GM12801 (cell line): Measurements from ENCODE around the gene RPL37.

Experiments used
- TF ChIP-seq, protein P1 (sequence below): IDR thresholded peaks from one replicate; pipeline ENCODE4 v1.5.1; 2011; ENCODE audit warnings: control low read depth; ENCODE audit not compliant: insufficient read length; ENCODE audit errors: extremely low read depth

RPL37 gene

DNA sequence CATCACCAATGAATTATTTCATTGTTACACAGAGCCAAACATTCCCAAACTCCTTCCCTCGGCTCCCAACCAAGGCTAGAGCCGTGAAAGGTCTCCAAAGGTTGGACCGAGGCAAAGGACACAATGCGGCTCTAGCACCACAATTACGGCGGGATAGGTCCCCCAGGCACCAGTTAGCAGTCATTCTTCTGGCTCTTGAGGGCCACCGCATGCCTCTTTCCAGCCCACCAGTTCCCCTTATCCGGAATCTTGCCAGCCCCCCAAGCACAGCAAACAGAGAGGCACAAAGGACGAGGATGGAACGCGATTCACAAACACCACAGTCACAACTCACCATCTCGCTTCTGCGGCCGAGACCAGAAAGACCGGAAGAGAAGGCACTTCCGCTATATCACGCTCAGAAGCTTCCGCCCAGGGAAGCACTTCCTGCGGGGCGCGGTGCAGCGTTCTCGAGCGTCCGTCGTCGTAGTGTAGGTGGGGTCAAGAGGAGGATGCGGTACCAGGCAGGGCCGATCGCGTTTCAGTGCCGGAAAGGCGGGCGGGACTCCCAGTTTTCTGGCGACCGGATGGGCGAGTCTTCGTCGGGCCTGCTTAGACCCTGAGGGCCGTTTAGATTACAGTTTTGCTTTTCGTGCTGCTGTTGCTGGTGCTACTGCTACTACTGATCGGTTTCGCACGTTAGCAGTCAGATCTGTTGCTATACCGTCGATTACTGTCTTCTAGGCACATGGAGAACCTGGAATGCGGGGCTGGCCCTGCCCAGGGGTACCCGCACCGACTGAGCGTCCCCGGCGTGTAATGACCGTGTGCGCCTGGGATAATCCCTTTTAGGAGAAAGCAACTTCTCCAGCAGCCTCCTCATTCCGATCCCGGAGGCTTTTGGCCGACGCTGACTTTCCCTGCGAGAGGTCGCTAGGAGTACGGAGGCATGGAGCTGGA lies at the start of gene RPL37:
Gene RPL37 (minus strand): TSS at position 374 of the 939 bp plus-strand sequence. CDS start 37 bp downstream, at position 337.
- TF ChIP-seq, protein P1, sequence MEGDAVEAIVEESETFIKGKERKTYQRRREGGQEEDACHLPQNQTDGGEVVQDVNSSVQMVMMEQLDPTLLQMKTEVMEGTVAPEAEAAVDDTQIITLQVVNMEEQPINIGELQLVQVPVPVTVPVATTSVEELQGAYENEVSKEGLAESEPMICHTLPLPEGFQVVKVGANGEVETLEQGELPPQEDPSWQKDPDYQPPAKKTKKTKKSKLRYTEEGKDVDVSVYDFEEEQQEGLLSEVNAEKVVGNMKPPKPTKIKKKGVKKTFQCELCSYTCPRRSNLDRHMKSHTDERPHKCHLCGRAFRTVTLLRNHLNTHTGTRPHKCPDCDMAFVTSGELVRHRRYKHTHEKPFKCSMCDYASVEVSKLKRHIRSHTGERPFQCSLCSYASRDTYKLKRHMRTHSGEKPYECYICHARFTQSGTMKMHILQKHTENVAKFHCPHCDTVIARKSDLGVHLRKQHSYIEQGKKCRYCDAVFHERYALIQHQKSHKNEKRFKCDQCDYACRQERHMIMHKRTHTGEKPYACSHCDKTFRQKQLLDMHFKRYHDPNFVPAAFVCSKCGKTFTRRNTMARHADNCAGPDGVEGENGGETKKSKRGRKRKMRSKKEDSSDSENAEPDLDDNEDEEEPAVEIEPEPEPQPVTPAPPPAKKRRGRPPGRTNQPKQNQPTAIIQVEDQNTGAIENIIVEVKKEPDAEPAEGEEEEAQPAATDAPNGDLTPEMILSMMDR, result no peak

DNA sequence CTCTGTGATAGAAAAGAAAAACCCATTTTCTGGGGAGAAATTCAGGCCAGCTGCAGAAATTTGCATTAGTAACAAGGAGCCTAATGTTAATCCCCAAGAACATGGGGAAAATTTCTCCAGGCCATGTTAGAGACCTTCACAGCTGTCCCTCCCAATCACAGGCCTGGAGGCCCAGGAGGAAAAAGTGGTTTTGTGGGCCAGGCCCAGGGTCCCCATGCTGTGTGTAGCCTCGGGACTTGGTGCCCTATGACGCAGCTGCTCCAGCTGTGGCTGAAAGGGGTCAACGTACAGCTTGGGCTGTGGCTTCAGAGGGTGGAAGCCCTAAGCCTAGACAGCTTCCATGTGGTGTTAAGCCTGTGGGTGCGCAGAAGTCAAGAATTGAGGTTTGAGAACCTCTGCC lies 47.3 kb upstream of the RPL37 start:
- TF ChIP-seq, protein P1, result no peak

DNA sequence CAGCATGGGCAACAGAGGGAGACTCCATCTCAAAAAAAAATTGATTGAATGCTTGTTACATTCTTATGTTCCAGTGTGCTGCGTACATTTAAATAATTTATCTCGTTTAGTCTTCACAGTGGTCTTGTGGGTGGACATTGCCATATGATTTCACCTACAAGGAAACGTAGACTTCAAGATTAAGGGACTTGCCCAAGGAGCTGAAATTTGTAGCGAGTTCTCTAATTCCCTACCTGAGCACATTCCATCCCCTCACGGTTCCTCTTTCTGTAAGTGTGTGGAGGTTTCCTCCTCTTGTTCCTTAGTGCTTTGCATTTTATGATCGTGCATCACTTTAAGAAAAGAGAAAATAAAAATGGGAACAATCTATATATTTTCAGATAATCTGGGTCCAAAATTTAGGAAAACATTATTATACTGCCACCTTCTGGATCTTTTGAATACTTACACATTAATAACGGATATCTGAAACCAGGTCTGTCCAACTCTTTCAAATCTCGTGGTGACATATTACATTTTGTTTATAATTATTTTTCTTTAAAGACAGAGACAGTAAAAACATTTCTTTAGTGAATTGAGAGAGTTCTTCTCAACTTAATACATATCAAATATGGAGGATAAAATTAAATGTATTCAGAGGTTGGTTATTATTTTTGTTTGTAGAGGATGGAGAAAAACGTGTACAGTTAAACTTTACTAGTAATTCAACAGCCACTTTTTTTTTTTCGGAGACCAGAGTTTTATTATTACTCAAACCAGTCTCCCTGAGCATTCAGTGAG lies 44.3 kb upstream of the RPL37 start:
- TF ChIP-seq, protein P1, result no peak

DNA sequence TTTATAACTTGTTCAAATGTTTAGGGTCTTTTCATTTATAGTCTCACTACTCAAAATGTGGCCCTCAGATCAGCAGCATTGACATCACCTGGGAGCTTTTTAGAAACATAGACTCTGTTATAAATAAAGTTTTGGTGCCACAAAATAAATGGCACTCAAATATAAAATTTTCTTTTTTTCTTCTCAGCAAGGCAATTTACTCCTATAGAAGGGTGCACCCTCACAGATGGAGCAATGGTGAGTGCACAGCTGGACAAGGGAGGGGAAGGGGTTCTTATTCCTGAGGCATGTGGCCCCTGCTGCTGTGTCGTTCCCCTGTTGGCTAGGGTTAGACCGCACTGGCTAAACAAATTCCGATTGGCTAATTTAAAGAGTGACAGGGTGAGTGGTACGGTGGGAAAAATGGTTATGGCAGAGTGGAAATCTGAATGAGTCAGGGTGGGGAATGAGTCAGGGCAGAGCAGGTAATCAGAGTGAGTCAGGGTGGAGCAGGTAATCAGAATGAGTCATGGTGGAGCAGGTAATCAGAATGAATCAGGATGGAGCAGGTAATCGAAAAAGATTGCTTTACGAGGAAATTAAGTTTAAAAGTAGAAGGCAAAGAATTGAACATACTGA lies 42.5 kb upstream of the RPL37 start:
- TF ChIP-seq, protein P1, result no peak

DNA sequence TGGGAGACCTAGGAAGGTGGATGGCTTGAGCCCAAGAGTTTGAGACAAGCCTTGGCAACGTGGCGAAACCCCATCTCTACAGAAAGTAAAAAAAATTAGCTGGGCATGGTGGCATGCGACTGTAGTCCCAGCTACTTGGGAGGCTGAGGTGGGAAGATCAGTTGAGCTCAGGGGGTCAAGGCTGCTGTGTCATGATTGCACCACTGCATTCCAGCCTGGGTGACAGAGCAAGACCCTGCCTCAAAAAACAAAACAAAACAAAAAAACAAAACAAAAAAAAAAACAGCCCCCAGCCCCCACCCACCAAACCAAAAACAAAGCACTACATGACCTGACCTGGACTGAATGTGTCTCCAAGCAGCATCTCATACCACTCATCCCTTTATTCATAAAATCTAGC lies 40.9 kb upstream of the RPL37 start:
- TF ChIP-seq, protein P1, result no peak

DNA sequence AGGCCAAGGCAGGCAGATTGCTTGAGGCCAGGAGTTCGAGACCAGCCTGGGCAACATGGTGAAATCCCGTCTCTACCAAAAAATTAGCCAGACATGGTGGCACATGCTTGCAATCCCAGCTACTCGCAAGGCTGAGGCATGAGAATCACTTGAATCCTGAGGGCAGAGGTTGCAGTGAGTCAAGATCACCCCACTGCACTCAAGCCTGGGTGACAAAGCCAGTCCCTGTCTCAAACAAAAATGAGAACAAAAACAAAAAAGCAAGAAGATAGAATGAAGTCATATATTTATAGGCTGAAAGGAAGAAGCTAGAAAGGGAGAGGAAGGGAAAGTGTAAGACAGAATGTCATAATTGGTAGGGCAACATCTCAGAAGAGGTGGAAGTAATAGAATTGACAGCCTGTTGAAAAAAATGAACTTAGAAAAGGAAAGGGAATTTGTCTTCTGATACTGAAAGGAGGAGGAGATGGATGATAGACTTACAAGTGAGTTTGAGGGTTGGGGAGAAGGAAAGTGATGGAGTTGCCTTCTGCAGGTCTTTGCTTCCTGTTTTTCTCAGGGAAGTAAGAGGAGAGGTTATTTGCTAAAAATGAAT lies 38.4 kb upstream of the RPL37 start:
- TF ChIP-seq, protein P1, result no peak
